ENCODE data around the gene SUCLG1. TPM values are rescaled to one million over a fixed set of nuclear protein-coding genes. Genes with fewer than 3 reads are reported as not detected.

Gene SUCLG1
- total RNA-seq, 1 donor from 2014 or later, result 126 TPM

GRCh38 chr2:84373866-84374265 is 85.2 kb downstream of the SUCLG1 start:
- Histone ChIP-seq H3K27ac (ENCODE audit: low read depth, low read length) (no peak overlapping the region), H3K4me1 (ENCODE audit: control insufficient read depth in 3 of 3, insufficient read depth in 3 of 3, low read length in 3 of 3) (no peaks in the 10 kb centered on the region)

More at GRCh38 chr2:84373866-84374265, 85.2 kb downstream of the SUCLG1 start:
- Histone ChIP-seq H3K4me3 (ENCODE audit: low read length in 3 of 3) (no peak overlapping the region), H3K9me3 (ENCODE audit: control insufficient read depth in 3 of 3, low read length in 3 of 3) (peaks cover 0 to 2% (median 0%) of the 10 kb centered on the region in 3 donors), H3K9ac (ENCODE audit: low read depth in 1 of 3, low read length in 3 of 3) (no peak overlapping the region), H3K27me3 (ENCODE audit: control insufficient read depth in 3 of 3, insufficient read depth in 3 of 3, low read length in 3 of 3) (no peaks in the 10 kb centered on the region), H3K36me3 (ENCODE audit: control insufficient read depth in 3 of 3, insufficient read depth in 3 of 3, low read length in 3 of 3) (no peaks in the 10 kb centered on the region)

Other genes starting within 250 kb of the SUCLG1 start
- gene DNAH6, start 57.2 kb upstream of the SUCLG1 start, total RNA-seq, result 1.0 TPM

Measured in skeletal muscle tissue (tissue), 4 donors.